GM13977 (cell line): Measurements from ENCODE around the gene MGAT3.
"Not testable (repeated sequence)": the region's sequence is repeated elsewhere in the genome, so short reads cannot be mapped to it uniquely, and the experiment has no call there.

Source experiments
- DNase-seq: peaks from one replicate; pipeline ENCODE4 v3.0.0; 2012; ENCODE audit warnings: low spot score
- in situ Hi-C: fragments of 300-500 bp; cut with MboI; formaldehyde crosslinking; loops from one replicate; pipeline ENCODE4 v1.12.0; 2022; ENCODE audit warnings: low sequenced_read_pairs, low pct_unique_long_range_greater_than_20kb, mixed read lengths, inconsistent platforms; ENCODE audit not compliant: unreplicated experiment
- TF ChIP-seq, protein P1 (sequence below): IDR thresholded peaks from 2 replicates; pipeline ENCODE4 v1.5.1; 2012; ENCODE audit warnings: mild to moderate bottlenecking, control low read depth; ENCODE audit not compliant: insufficient read depth; ENCODE audit errors: extremely low read depth, missing control alignments

Gene MGAT3

DNA sequence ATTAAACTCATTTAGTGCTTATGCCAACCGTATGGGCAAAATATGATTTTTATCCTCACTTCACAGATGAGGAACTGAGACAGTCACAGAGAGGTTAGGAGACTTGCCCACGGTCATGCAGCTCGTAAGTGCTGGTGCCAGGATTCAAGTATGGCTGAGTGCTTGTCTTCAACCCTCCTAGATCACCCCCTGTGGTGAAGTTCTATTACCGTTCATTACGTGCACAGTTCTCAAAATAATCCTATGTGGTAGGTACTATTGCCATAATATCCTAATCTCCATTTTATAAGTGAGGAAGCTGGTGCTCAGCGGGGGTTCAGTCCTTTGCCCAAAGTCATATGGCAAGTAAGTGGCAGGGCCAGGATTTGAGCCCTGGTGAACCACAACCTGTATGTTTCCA lies 46.8 kb downstream of the MGAT3 start:
- no peak for DNase-seq
- in situ Hi-C loops, result no loop called here
- TF ChIP-seq, protein P1, sequence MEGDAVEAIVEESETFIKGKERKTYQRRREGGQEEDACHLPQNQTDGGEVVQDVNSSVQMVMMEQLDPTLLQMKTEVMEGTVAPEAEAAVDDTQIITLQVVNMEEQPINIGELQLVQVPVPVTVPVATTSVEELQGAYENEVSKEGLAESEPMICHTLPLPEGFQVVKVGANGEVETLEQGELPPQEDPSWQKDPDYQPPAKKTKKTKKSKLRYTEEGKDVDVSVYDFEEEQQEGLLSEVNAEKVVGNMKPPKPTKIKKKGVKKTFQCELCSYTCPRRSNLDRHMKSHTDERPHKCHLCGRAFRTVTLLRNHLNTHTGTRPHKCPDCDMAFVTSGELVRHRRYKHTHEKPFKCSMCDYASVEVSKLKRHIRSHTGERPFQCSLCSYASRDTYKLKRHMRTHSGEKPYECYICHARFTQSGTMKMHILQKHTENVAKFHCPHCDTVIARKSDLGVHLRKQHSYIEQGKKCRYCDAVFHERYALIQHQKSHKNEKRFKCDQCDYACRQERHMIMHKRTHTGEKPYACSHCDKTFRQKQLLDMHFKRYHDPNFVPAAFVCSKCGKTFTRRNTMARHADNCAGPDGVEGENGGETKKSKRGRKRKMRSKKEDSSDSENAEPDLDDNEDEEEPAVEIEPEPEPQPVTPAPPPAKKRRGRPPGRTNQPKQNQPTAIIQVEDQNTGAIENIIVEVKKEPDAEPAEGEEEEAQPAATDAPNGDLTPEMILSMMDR, result no peak

DNA sequence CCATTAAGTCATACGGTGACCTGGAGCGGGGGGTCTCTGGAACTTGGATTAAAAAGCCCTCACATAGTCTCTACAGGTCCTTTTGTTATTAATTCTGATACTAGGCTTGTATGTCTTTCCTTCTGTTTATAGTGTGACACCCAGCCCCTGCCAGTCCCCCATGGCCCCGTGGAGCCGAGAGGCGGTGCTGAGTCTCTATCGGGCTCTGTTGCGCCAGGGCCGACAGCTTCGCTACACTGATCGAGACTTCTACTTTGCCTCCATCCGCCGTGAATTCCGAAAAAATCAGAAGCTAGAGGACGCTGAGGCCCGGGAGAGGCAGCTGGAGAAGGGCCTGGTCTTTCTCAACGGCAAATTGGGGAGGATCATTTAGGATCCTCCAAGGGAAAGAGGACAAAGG lies 47.3 kb downstream of the MGAT3 start:
- TF ChIP-seq, protein P1, result no peak
- no peak for DNase-seq
- in situ Hi-C loops, result no loop called here

DNA sequence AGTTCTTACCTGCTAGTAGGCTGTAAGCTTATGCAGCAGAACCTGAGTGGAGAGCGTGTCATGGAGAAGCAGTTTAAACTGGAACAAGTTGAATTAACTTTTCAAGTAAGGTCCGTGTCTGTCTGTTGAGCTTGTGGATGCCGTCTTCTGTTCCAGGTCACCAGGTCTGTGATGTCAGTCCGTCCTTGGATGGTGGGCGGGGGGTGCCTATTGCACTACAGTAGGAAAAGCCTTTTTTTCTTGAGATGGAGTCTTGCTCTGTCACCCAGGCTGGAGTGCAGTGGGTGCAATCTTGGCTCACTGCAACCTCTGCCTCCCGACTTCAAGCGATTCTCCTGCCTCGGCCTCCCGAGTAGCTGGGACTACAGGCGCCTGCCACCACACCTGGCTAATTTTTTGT lies 50.2 kb downstream of the MGAT3 start:
- in situ Hi-C loops, DNase-seq: not testable (repeated sequence)

DNA sequence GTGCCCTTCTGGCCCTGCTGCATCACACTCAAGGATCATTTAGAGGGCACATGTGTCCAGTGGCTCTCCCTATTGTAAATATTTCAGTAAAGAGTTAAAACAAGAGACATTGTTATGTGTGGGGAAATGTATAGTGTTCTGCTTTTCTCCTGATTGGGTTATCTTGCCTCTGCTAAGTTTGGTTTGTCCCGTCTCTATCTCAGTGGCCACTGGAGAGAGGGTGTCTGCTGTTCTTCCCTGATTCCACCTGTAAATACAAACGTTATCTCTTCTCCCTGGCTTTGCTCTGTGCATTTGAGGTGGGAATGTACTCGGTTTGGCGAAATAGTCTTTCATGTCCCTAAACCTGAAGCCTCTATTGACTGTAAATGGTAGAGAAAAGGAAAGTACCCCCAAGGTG lies 51.6 kb downstream of the MGAT3 start:
- DNase-seq, result no peak
- in situ Hi-C loops, result no loop called here
- TF ChIP-seq, protein P1, result no peak

DNA sequence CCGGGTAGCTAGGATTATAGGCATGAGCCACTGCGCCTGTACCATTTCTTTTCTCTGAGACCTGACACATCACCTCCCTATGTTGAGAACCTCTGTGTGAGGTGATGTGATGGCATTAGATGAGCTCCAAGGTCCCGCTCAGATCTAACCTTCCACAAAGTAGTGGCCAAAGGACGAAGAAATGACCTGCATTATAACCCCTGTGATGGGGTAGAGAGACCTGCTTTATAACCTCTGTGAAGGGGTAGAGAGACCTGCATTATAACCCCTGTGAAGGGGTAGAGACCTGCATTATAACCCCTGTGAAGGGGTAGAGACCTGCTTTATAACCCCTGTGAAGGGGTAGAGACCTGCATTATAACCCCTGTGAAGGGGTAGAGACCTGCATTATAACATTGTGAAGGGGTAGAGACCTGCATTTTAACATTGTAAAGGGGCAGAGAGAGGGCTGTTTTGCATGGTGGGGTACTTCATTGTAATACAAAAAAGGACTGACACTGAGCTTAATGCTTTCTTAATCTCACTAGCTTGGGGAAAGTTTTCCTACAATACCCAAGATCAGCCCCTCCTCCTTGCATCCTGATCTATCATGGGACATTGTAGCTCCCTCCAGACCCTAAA lies 53.8 kb downstream of the MGAT3 start:
- TF ChIP-seq, protein P1, result no peak
- no peak for DNase-seq
- in situ Hi-C loops, result no loop called here

DNA sequence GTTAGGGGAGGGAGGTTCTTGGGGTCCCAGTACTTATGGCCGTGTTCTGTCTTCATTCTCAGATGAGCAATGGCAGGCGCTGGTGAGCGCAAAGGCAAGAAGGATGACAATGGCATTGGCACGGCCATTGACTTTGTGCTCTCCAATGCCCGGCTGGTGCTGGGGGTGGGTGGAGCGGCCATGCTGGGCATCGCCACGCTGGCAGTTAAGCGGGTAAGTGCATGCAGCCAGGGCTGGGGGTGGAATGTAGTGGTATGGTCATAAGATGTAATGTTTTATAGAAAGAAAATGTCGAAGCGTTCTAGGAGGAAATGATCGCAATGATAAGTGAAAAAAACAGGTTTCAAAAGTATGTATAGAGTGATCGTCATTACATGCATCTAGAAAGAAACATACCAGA lies 54.4 kb downstream of the MGAT3 start:
- in situ Hi-C loops, result no loop called here
- TF ChIP-seq, protein P1, result no peak
- DNase-seq, result no peak

DNA sequence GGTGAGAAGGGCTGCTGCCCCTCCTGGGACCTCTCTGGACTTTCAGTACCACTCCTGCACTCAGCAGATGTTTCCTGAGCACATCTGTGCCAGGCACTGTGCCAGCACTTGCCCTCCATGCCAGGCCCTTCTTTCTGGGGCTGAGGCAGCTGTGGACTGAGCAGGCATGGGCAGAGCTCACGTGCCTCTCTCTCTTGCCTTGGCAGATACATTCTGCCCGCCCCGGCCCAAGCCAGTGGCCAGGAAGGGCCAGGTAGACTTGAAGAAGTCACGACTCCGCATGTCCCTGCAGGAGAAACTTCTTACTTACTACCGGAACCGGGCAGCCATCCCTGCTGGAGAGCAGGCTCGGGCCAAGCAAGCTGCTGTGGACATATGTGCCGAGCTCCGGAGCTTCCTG lies 55.2 kb downstream of the MGAT3 start:
- TF ChIP-seq, protein P1, result no peak
- in situ Hi-C loops, result no loop called here
- no peak for DNase-seq
